SH-SY5Y (cell line): Measurements from ENCODE around the gene SH3GL3.

Source experiments
- GATA2 ChIP-seq: IDR thresholded peaks from 2 replicates; pipeline ENCODE4 v1.6.1; 2011; ENCODE audit warnings: mild to moderate bottlenecking, low read depth, low read length
- GATA3 ChIP-seq: IDR thresholded peaks from 2 replicates; pipeline ENCODE4 v1.6.1; 2011; ENCODE audit warnings: low read depth, mild to moderate bottlenecking, low read length, moderate library complexity

- TF ChIP-seq GATA3 (no peak), GATA2 (no peak)
Observed at GRCh38 chr15:83449250-83449671, 2.1 kb downstream of the SH3GL3 start.
